Tibial artery (tissue), 4 donors: ENCODE data around the gene INPPL1.

Source experiments
- DNase-seq, 2 donors: peaks; one replicate each; pipeline ENCODE4 v3.0.0-alpha.2; 2019
- H3K27ac ChIP-seq, 2 donors: fragments of 200-600 bp; sonication (generic) in 1 of 2; 1 replicate in 1 of 2; 2 replicates in 1 of 2; pipeline ENCODE4 v1.5.1; 2018 to 2019; ENCODE audit warnings: mild to moderate bottlenecking in 1 of 2
- H3K27me3 ChIP-seq, 2 donors: fragments of 200-600 bp; sonication (generic) in 1 of 2; one replicate each; pipeline versions ENCODE4 v1.5.1 to v1.6.0; 2016 to 2019
- H3K36me3 ChIP-seq, 3 donors: fragments of 200-600 bp; sonication (generic) in 2 of 3; one replicate each; pipeline ENCODE4 v1.5.1; 2016 to 2019; ENCODE audit warnings: mild to moderate bottlenecking in 2 of 3
- H3K4me1 ChIP-seq, 4 donors: fragments of 200-600 bp; sonication (generic) in 2 of 4; 1 replicate in 3 of 4; 2 replicates in 1 of 4; pipeline ENCODE4 v1.5.1; 2016 to 2019
- H3K4me3 ChIP-seq, 2 donors: fragments of 200-600 bp; sonication (generic) in 1 of 2; 1 replicate in 1 of 2; 2 replicates in 1 of 2; pipeline ENCODE4 v1.5.1; 2018 to 2019; ENCODE audit warnings: mild to moderate bottlenecking in 2 of 2
- H3K9me3 ChIP-seq, 3 donors: fragments of 200-600 bp; sonication (generic) in 1 of 3; one replicate each; pipeline ENCODE4 v1.5.1; 2016 to 2019
- intact Hi-C: fragments of 100-400 bp; cut with DNase I; formaldehyde crosslinking; loops from one replicate; pipeline ENCODE4 v1.15.0; 2023; ENCODE audit warnings: low total_unique reads
- TF ChIP-seq, protein P1 (sequence below), 2 experiments: fragments of 200-600 bp in 1 of 2; fragments of 450-650 bp in 1 of 2; IDR thresholded peaks; one replicate each; pipeline ENCODE4 v1.5.1; 2017 to 2019; ENCODE audit warnings: antibody characterized with exemption in 2 of 2, mild to moderate bottlenecking in 1 of 2, moderate library complexity in 1 of 2

Gene INPPL1

DNA sequence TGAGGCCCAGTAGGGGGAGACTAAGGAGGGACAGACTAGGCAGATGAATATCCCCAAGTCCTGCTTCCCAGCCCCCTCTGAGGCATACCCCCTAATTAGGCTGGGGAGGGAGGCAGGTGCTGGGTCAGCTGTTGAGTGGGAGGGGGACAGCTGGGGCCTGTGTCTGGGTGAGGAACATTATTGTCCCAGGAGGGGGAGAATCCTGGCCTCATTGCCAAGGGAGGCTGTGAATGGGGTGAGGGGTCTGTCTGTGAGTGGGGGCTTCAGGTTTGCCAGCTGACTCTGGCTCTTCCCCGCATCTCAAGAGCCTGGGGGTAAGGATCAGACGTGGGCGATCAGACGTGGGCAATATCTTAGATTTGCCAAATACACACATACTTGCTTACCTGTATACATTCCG lies 2.1 kb downstream of the INPPL1 start:
- no peak overlapping the region for H3K4me3 ChIP-seq
- no peaks in the 10 kb centered on the region for H3K27me3 ChIP-seq
- H3K4me1 ChIP-seq: peaks cover 0 to 50% (median 30%) of the 10 kb centered on the region in 4 donors
- no peaks in the 10 kb centered on the region for H3K9me3 ChIP-seq
- no peak for DNase-seq
- H3K36me3 ChIP-seq: peaks cover 37 to 54% (median 43%) of the 10 kb centered on the region in 3 donors
- H3K27ac ChIP-seq: no peak overlapping the region
- intact Hi-C loops: no loop called here
- TF ChIP-seq, protein P1, sequence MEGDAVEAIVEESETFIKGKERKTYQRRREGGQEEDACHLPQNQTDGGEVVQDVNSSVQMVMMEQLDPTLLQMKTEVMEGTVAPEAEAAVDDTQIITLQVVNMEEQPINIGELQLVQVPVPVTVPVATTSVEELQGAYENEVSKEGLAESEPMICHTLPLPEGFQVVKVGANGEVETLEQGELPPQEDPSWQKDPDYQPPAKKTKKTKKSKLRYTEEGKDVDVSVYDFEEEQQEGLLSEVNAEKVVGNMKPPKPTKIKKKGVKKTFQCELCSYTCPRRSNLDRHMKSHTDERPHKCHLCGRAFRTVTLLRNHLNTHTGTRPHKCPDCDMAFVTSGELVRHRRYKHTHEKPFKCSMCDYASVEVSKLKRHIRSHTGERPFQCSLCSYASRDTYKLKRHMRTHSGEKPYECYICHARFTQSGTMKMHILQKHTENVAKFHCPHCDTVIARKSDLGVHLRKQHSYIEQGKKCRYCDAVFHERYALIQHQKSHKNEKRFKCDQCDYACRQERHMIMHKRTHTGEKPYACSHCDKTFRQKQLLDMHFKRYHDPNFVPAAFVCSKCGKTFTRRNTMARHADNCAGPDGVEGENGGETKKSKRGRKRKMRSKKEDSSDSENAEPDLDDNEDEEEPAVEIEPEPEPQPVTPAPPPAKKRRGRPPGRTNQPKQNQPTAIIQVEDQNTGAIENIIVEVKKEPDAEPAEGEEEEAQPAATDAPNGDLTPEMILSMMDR (IDR thresholded peaks at IDR 0.05): no peak

DNA sequence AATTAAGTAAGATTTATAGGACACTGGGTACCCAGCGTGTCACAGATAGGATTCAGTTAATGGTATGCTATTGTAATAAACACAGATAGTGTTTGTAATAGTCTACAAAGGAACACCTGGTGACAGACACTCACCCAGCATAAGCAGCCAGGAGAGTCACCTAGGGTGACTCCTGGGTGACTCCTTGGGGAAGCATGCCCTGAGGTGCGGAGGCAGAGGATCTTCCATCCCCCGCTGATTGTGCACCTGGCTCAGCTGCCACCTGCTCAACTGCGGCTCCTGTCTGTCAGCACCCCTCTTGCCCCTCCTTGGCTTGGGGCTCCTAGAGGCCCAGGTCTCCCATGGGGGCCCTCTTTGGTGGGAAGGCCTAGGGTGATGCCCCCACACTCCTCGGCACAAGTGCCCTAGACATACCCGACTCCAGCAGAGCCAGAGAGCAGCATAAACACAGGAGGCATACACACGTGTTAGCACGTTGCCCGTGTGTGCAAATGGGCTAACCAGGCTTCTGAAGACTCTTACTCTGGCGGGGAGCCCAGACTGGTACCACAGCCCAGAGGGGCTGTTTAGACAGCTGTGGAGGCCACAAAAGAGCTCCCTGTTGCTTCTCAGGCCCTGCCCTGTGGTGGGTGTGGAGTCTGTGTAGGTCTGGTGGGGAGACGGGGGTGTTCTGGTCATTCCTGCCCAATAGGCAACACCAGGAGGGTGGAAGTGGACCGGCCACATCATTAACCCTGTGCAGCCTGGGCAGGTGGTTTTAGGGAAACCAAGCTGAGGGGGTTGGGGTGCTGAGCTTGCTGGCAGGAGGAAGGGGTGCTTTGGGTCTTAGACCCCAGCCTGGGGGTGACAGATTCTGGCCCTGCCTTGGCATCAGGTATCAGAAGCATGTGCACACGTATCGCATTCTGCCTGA lies 3.0 kb downstream of the INPPL1 start:
- Histone ChIP-seq H3K9me3 (no peaks in the 10 kb centered on the region), H3K4me1 (peaks cover 0 to 41% (median 26%) of the 10 kb centered on the region in 4 donors), H3K36me3 (peaks cover 45 to 63% (median 51%) of the 10 kb centered on the region in 3 donors), H3K4me3 (no peak overlapping the region), H3K27ac (no peak overlapping the region), H3K27me3 (no peaks in the 10 kb centered on the region)
- intact Hi-C loops: no loop called here
- DNase-seq: no peak
- TF ChIP-seq, protein P1 (IDR thresholded peaks at IDR 0.05): no peak

DNA sequence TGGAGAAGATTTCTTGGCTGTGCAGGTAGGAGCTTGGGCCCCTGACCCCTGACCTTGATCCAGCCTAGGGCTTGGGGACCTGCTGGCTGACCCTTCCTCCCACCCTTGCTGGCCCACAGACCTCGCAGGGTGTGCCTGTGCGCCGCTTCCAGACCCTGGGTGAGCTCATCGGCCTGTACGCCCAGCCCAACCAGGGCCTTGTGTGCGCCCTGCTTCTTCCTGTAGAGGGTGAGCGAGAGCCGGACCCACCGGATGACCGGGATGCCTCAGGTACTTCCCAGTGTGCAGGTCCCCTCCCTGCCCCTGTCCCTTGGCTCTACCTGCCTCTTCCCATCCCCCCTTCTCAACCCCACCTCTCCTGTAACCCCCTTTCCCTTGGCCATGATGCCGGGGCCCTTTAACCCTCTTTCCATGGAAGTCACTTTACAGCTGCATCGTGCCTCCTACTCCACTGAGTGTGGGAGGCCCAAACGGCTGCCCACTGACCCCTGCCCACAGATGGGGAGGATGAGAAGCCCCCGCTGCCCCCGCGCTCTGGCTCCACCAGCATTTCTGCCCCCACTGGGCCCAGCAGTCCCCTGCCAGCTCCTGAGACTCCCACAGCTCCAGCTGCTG lies 3.8 kb downstream of the INPPL1 start:
- peaks cover 53 to 71% (median 59%) of the 10 kb centered on the region in 3 donors for H3K36me3 ChIP-seq
- peak in 1 of 2 donors; percentile 67 for DNase-seq
- H3K27ac ChIP-seq: no peak overlapping the region
- no peaks in the 10 kb centered on the region for H3K27me3 ChIP-seq
- intact Hi-C loops: no loop called here
- H3K4me1 ChIP-seq: peaks cover 0 to 37% (median 23%) of the 10 kb centered on the region in 4 donors
- H3K4me3 ChIP-seq: no peak overlapping the region
- no peaks in the 10 kb centered on the region for H3K9me3 ChIP-seq
- TF ChIP-seq, protein P1 (IDR thresholded peaks at IDR 0.05): no peak

DNA sequence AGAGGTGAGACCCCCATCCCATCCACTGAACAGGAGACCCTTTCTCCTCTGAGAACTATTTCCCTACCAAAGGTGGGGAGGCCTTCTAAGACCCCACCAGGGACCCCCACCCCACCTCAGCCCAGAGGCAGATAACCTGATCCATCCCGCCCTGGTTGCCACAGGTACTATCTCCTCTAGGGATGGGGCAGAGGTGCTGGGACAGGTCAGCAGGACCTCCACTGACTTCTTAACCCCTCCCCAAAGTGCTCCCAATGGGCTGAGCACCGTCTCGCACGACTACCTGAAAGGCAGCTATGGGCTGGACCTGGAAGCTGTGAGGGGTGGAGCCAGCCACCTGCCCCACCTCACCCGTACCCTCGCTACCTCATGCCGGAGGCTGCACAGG lies 4.3 kb downstream of the INPPL1 start:
- Histone ChIP-seq H3K4me3 (no peak overlapping the region), H3K27me3 (no peaks in the 10 kb centered on the region), H3K27ac (no peak overlapping the region), H3K36me3 (peaks cover 58 to 76% (median 64%) of the 10 kb centered on the region in 3 donors), H3K4me1 (peaks cover 0 to 37% (median 23%) of the 10 kb centered on the region in 4 donors), H3K9me3 (no peaks in the 10 kb centered on the region)
- TF ChIP-seq, protein P1 (IDR thresholded peaks at IDR 0.05): no peak
- no peak for DNase-seq
- intact Hi-C loops: no loop called here

DNA sequence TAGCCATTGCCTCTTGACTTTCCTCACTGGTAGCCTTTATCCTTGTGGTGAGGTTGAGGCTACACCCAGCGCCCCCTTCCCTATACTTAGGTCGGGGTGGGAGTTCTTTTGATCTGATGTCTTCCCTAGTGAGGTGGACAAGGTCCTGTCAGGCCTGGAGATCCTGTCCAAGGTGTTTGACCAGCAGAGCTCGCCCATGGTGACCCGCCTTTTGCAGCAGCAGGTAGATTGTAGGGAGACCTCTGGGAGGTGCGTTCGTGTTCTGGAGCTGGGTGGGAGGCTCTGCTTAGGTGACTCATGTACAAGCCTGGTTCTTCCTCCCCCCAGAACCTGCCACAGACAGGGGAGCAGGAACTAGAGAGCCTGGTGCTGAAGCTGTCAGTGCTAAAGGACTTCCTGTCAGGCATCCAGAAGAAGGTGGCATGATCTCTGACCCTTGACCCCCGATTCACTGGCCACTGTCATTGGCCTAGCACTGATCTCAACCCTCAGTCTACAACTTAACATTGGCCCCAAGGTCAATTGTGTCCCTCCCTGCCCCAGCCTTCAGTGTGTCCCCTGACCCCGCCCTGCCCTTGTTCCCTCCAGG lies 4.9 kb downstream of the INPPL1 start:
- Histone ChIP-seq H3K9me3 (no peaks in the 10 kb centered on the region), H3K36me3 (peaks cover 64 to 81% (median 70%) of the 10 kb centered on the region in 3 donors), H3K27ac (no peak overlapping the region), H3K4me1 (peaks cover 0 to 37% (median 23%) of the 10 kb centered on the region in 4 donors), H3K4me3 (no peak overlapping the region), H3K27me3 (no peaks in the 10 kb centered on the region)
- no peak for DNase-seq
- TF ChIP-seq, protein P1 (IDR thresholded peaks at IDR 0.05): no peak
- intact Hi-C loops: no loop called here
